Measurements from ENCODE around the gene KCNIP1.

KCNIP1 gene

GRCh38 chr5:170651604-170652277, 147.9 kb downstream of the KCNIP1 start:
- peaks cover 6% of the 10 kb centered on the region for H3K27me3 Mint-ChIP-seq
- H3K9me3 Mint-ChIP-seq = peaks cover 2% of the 10 kb centered on the region
- no peaks in the 10 kb centered on the region for H3K36me3 Mint-ChIP-seq
- H3K4me3 Mint-ChIP-seq = no peak overlapping the region
- no peak overlapping the region for H3K27ac Mint-ChIP-seq
- DNase-seq (ENCODE audit: low spot score in 2 of 2) (no peak), ATAC-seq (ENCODE audit: low read depth) (no peak)
- no peaks in the 10 kb centered on the region for H3K4me1 Mint-ChIP-seq

- H3K27me3 Mint-ChIP-seq = peaks cover 4% of the 10 kb centered on the region
- DNase-seq (ENCODE audit: low spot score in 2 of 2) = no peak
- H3K4me1 Mint-ChIP-seq = no peaks in the 10 kb centered on the region
- no peaks in the 10 kb centered on the region for H3K36me3 Mint-ChIP-seq
- no peak overlapping the region for H3K27ac Mint-ChIP-seq
- ATAC-seq (ENCODE audit: low read depth) = no peak
- H3K4me3 Mint-ChIP-seq = no peak overlapping the region
- no peaks in the 10 kb centered on the region for H3K9me3 Mint-ChIP-seq
Observed at GRCh38 chr5:170655476-170655875, 151.7 kb downstream of the KCNIP1 start.

GRCh38 chr5:170655920-170656319, 152.1 kb downstream of the KCNIP1 start:
- Mint-ChIP-seq H3K4me1 (no peaks in the 10 kb centered on the region), H3K27me3 (peaks cover 4% of the 10 kb centered on the region), H3K36me3 (no peaks in the 10 kb centered on the region), H3K27ac (no peak overlapping the region), H3K4me3 (no peak overlapping the region), H3K9me3 (no peaks in the 10 kb centered on the region)
- DNase-seq (ENCODE audit: low spot score in 2 of 2) = no peak
- ATAC-seq (ENCODE audit: low read depth) = no peak

- ATAC-seq (ENCODE audit: low read depth) = no peak
- H3K27me3 Mint-ChIP-seq = peaks cover 4% of the 10 kb centered on the region
Observed at GRCh38 chr5:170656346-170656745, 152.5 kb downstream of the KCNIP1 start.

GRCh38 chr5:170660531-170660930, 156.7 kb downstream of the KCNIP1 start:
- H3K27me3 Mint-ChIP-seq = peaks cover 9% of the 10 kb centered on the region
- no peak overlapping the region for H3K27ac Mint-ChIP-seq
- no peak for ATAC-seq (ENCODE audit: low read depth)
- no peak for DNase-seq (ENCODE audit: low spot score in 2 of 2)
- no peaks in the 10 kb centered on the region for H3K9me3 Mint-ChIP-seq
- H3K4me3 Mint-ChIP-seq = no peak overlapping the region
- H3K36me3 Mint-ChIP-seq = no peaks in the 10 kb centered on the region
- no peaks in the 10 kb centered on the region for H3K4me1 Mint-ChIP-seq

More at GRCh38 chr5:170656346-170656745, 152.5 kb downstream of the KCNIP1 start:
- DNase-seq (ENCODE audit: low spot score in 2 of 2) = no peak
- no peak overlapping the region for H3K27ac Mint-ChIP-seq
- no peak overlapping the region for H3K4me3 Mint-ChIP-seq
- H3K36me3 Mint-ChIP-seq = no peaks in the 10 kb centered on the region
- H3K4me1 Mint-ChIP-seq = no peaks in the 10 kb centered on the region
- no peaks in the 10 kb centered on the region for H3K9me3 Mint-ChIP-seq

GRCh38 chr5:170662966-170663365, 159.1 kb downstream of the KCNIP1 start:
- Mint-ChIP-seq H3K36me3 (no peaks in the 10 kb centered on the region), H3K4me3 (no peak overlapping the region), H3K9me3 (no peaks in the 10 kb centered on the region), H3K4me1 (no peaks in the 10 kb centered on the region), H3K27ac (no peak overlapping the region), H3K27me3 (peaks cover 12% of the 10 kb centered on the region)
- ATAC-seq (ENCODE audit: low read depth) = no peak
- no peak for DNase-seq (ENCODE audit: low spot score in 2 of 2)

- peaks cover 3% of the 10 kb centered on the region for H3K9me3 Mint-ChIP-seq
- peaks cover 4% of the 10 kb centered on the region for H3K4me1 Mint-ChIP-seq
- no peak overlapping the region for H3K27ac Mint-ChIP-seq
- DNase-seq (ENCODE audit: low spot score in 2 of 2) (no peak), ATAC-seq (ENCODE audit: low read depth) (no peak)
- peaks cover 14% of the 10 kb centered on the region for H3K27me3 Mint-ChIP-seq
- no peaks in the 10 kb centered on the region for H3K36me3 Mint-ChIP-seq
- no peak overlapping the region for H3K4me3 Mint-ChIP-seq
Observed at GRCh38 chr5:170678811-170679210, 175.0 kb downstream of the KCNIP1 start.

- H3K27me3 Mint-ChIP-seq = peaks cover 16% of the 10 kb centered on the region
Observed at GRCh38 chr5:170681013-170681433, 177.2 kb downstream of the KCNIP1 start.

GRCh38 chr5:170691657-170692056, 187.8 kb downstream of the KCNIP1 start:
- H3K9me3 Mint-ChIP-seq = no peaks in the 10 kb centered on the region
- no peaks in the 10 kb centered on the region for H3K4me1 Mint-ChIP-seq
- H3K36me3 Mint-ChIP-seq = no peaks in the 10 kb centered on the region
- no peak overlapping the region for H3K4me3 Mint-ChIP-seq
- ATAC-seq (ENCODE audit: low read depth) (no peak), DNase-seq (ENCODE audit: low spot score in 2 of 2) (no peak)
- H3K27me3 Mint-ChIP-seq = peaks cover 20% of the 10 kb centered on the region
- H3K27ac Mint-ChIP-seq = no peak overlapping the region

More at GRCh38 chr5:170681013-170681433, 177.2 kb downstream of the KCNIP1 start:
- H3K36me3 Mint-ChIP-seq = no peaks in the 10 kb centered on the region
- peaks cover 4% of the 10 kb centered on the region for H3K4me1 Mint-ChIP-seq
- DNase-seq (ENCODE audit: low spot score in 2 of 2) (no peak), ATAC-seq (ENCODE audit: low read depth) (no peak)
- no peak overlapping the region for H3K27ac Mint-ChIP-seq
- peaks cover 2% of the 10 kb centered on the region for H3K9me3 Mint-ChIP-seq
- H3K4me3 Mint-ChIP-seq = no peak overlapping the region

- H3K27me3 Mint-ChIP-seq = peaks cover 21% of the 10 kb centered on the region
- H3K4me1 Mint-ChIP-seq = no peaks in the 10 kb centered on the region
- ATAC-seq (ENCODE audit: low read depth) = no peak
- DNase-seq (ENCODE audit: low spot score in 2 of 2) = no peak
- H3K9me3 Mint-ChIP-seq = no peaks in the 10 kb centered on the region
- no peak overlapping the region for H3K27ac Mint-ChIP-seq
- no peaks in the 10 kb centered on the region for H3K36me3 Mint-ChIP-seq
- H3K4me3 Mint-ChIP-seq = no peak overlapping the region
Observed at GRCh38 chr5:170693701-170694100, 189.9 kb downstream of the KCNIP1 start.

GRCh38 chr5:170694911-170695310, 191.1 kb downstream of the KCNIP1 start:
- Mint-ChIP-seq H3K27ac (no peak overlapping the region), H3K27me3 (peaks cover 18% of the 10 kb centered on the region), H3K4me1 (no peaks in the 10 kb centered on the region), H3K9me3 (no peaks in the 10 kb centered on the region), H3K36me3 (no peaks in the 10 kb centered on the region), H3K4me3 (no peak overlapping the region)
- ATAC-seq (ENCODE audit: low read depth) = no peak
- DNase-seq (ENCODE audit: low spot score in 2 of 2) = no peak

- H3K27me3 Mint-ChIP-seq = peaks cover 22% of the 10 kb centered on the region
Observed at GRCh38 chr5:170697031-170697430, 193.2 kb downstream of the KCNIP1 start.

GRCh38 chr5:170700503-170700902, 196.7 kb downstream of the KCNIP1 start:
- ATAC-seq (ENCODE audit: low read depth) = no peak
- no peak overlapping the region for H3K27ac Mint-ChIP-seq
- H3K27me3 Mint-ChIP-seq = peaks cover 10% of the 10 kb centered on the region
- H3K36me3 Mint-ChIP-seq = no peaks in the 10 kb centered on the region
- no peaks in the 10 kb centered on the region for H3K9me3 Mint-ChIP-seq
- no peak overlapping the region for H3K4me3 Mint-ChIP-seq
- DNase-seq (ENCODE audit: low spot score in 2 of 2) = no peak
- no peaks in the 10 kb centered on the region for H3K4me1 Mint-ChIP-seq

More at GRCh38 chr5:170697031-170697430, 193.2 kb downstream of the KCNIP1 start:
- H3K4me1 Mint-ChIP-seq = no peaks in the 10 kb centered on the region
- no peak overlapping the region for H3K4me3 Mint-ChIP-seq
- DNase-seq (ENCODE audit: low spot score in 2 of 2) (no peak), ATAC-seq (ENCODE audit: low read depth) (no peak)
- H3K27ac Mint-ChIP-seq = no peak overlapping the region
- no peaks in the 10 kb centered on the region for H3K36me3 Mint-ChIP-seq
- no peaks in the 10 kb centered on the region for H3K9me3 Mint-ChIP-seq

- Mint-ChIP-seq H3K27me3 (peaks cover 7% of the 10 kb centered on the region), H3K36me3 (no peaks in the 10 kb centered on the region)
Observed at GRCh38 chr5:170701334-170701733, 197.5 kb downstream of the KCNIP1 start.

More at GRCh38 chr5:170701334-170701733, 197.5 kb downstream of the KCNIP1 start:
- Mint-ChIP-seq H3K27ac (no peak overlapping the region), H3K4me1 (no peaks in the 10 kb centered on the region), H3K9me3 (no peaks in the 10 kb centered on the region), H3K4me3 (no peak overlapping the region)
- ATAC-seq (ENCODE audit: low read depth) (no peak), DNase-seq (ENCODE audit: low spot score in 2 of 2) (no peak)

All from memory B cell (primary cell).